ENCODE data around the gene ZNF143.

ZNF143 gene

DNA sequence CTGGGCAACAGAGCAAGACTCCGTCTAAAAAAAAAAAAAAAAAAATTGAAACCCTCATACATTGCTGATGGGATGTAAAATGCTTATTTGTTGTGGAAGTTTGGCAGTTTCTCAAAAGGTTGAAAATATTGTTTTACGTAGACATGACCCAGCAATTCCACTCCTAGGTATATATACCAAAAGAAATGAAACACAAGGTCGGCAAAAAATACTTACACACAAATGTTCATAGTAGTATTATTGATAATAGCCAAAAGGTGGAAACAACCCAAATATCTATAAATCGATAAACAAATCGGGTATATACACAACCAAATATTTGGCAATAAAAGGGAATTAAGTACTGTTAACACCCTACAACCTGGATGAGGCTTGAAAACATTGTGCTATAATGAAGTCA lies 5.1 kb upstream of the ZNF143 start:
- TF ChIP-seq ZNF384 (IDR thresholded peaks at IDR 0.05), result no peak
- TF ChIP-seq L3MBTL2 (conservative IDR thresholded peaks at IDR 0.05), result no peak
- no peak for TF ChIP-seq BHLHE40 (IDR thresholded peaks at IDR 0.05; ENCODE audit: borderline replicate concordance)
- no peak for TF ChIP-seq TARDBP (IDR thresholded peaks at IDR 0.05)
- TF ChIP-seq NFRKB (IDR thresholded peaks at IDR 0.05), result no peak
- no peak for TF ChIP-seq FOXA1 (IDR thresholded peaks at IDR 0.05)
- TF ChIP-seq SP1 (IDR thresholded peaks at IDR 0.05), result no peak
- TF ChIP-seq ARNT (IDR thresholded peaks at IDR 0.05), result no peak
- TF ChIP-seq FOXM1 (IDR thresholded peaks at IDR 0.05; ENCODE audit: borderline replicate concordance), result no peak
- POLR2A ChIA-PET, result no interaction called here

GRCh38 chr11:9459667-9460321 lies 1.0 kb upstream of the ZNF143 start:
- DNase-seq (ENCODE audit: extremely low spot score), result no peak
- ChIA-PET POLR2A (interaction anchor here (0.5 to 4.3 kb wide), 39 partner anchors 8 to 843 kb away, joined by 3 to 44 read pairs (median 5); partner anchors contain the start of genes DENND5A, IPO7, TMEM41B and WEE1), CTCF (interaction anchor here (0.8 to 1.0 kb wide), 2 partner anchors 47 kb away, joined by 3 to 5 read pairs; no protein-coding TSS in a partner anchor)
- TF ChIP-seq SUZ12 (IDR thresholded peaks at IDR 0.05) (no peak), FOXA1 (IDR thresholded peaks at IDR 0.05) (no peak), FOXM1 (IDR thresholded peaks at IDR 0.05; ENCODE audit: borderline replicate concordance) (no peak), TARDBP (IDR thresholded peaks at IDR 0.05) (no peak), ZNF384 (IDR thresholded peaks at IDR 0.05) (no peak)

More for the DNA sequence above, 5.1 kb upstream of the ZNF143 start:
- CTCF ChIA-PET, result no interaction called here
- DNase-seq (ENCODE audit: extremely low spot score), result no peak

- no peak for TF ChIP-seq HDGF (IDR thresholded peaks at IDR 0.05; ENCODE audit: borderline replicate concordance)
- no peak for TF ChIP-seq LEF1 (IDR thresholded peaks at IDR 0.05; ENCODE audit: borderline replicate concordance)
- TF ChIP-seq CTBP1 (IDR thresholded peaks at IDR 0.05; ENCODE audit: borderline replicate concordance), result no peak
- TF ChIP-seq, protein P1, sequence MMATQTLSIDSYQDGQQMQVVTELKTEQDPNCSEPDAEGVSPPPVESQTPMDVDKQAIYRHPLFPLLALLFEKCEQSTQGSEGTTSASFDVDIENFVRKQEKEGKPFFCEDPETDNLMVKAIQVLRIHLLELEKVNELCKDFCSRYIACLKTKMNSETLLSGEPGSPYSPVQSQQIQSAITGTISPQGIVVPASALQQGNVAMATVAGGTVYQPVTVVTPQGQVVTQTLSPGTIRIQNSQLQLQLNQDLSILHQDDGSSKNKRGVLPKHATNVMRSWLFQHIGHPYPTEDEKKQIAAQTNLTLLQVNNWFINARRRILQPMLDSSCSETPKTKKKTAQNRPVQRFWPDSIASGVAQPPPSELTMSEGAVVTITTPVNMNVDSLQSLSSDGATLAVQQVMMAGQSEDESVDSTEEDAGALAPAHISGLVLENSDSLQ (IDR thresholded peaks at IDR 0.05), result no peak
- TF ChIP-seq L3MBTL2 (conservative IDR thresholded peaks at IDR 0.05), result no peak
- no peak for TF ChIP-seq FOXM1 (IDR thresholded peaks at IDR 0.05; ENCODE audit: borderline replicate concordance)
- TF ChIP-seq ARNT (IDR thresholded peaks at IDR 0.05), result no peak
- ChIA-PET POLR2A (interaction anchor here (0.6 to 4.3 kb wide), 27 partner anchors 8 to 844 kb away, joined by 3 to 44 read pairs (median 5); partner anchors contain the start of genes ADM, IPO7, TMEM41B and WEE1), CTCF (interaction anchor here (0.6 to 1.0 kb wide), 2 partner anchors 15 to 45 kb away, joined by 3 to 4 read pairs; no protein-coding TSS in a partner anchor)
- peak; percentile 65 for DNase-seq (ENCODE audit: extremely low spot score)
Observed at GRCh38 chr11:9461063-9461759, 399 bp downstream of the ZNF143 start.

GRCh38 chr11:9461760-9462134 lies 935 bp downstream of the ZNF143 start:
- no peak for TF ChIP-seq NFRKB (IDR thresholded peaks at IDR 0.05)
- TF ChIP-seq TARDBP (IDR thresholded peaks at IDR 0.05), result no peak
- no peak for TF ChIP-seq SP1 (IDR thresholded peaks at IDR 0.05)
- no peak for TF ChIP-seq FOXA1 (IDR thresholded peaks at IDR 0.05)
- no peak for TF ChIP-seq HDGF (IDR thresholded peaks at IDR 0.05; ENCODE audit: borderline replicate concordance)
- no peak for TF ChIP-seq ARNT (IDR thresholded peaks at IDR 0.05)
- no peak for TF ChIP-seq BHLHE40 (IDR thresholded peaks at IDR 0.05; ENCODE audit: borderline replicate concordance)
- TF ChIP-seq FOXM1 (IDR thresholded peaks at IDR 0.05; ENCODE audit: borderline replicate concordance), result no peak
- TF ChIP-seq LEF1 (IDR thresholded peaks at IDR 0.05; ENCODE audit: borderline replicate concordance), result no peak
- no peak for TF ChIP-seq CTBP1 (IDR thresholded peaks at IDR 0.05; ENCODE audit: borderline replicate concordance)
- TF ChIP-seq SUZ12 (IDR thresholded peaks at IDR 0.05), result no peak
- no peak for TF ChIP-seq ZNF384 (IDR thresholded peaks at IDR 0.05)
- TF ChIP-seq, protein P1 (IDR thresholded peaks at IDR 0.05), result no peak
- no peak for TF ChIP-seq ELF4 (IDR thresholded peaks at IDR 0.05)
- TF ChIP-seq L3MBTL2 (conservative IDR thresholded peaks at IDR 0.05), result no peak
- no peak for TF ChIP-seq FOXK2 (IDR thresholded peaks at IDR 0.05)
- ChIA-PET POLR2A (interaction anchor here (1.0 to 4.3 kb wide), 9 partner anchors 12 to 843 kb away, joined by 3 to 44 read pairs (median 6); partner anchors contain the start of genes ADM and WEE1), CTCF (interaction anchor here (0.6 kb wide), 1 partner anchor 15 kb away, joined by 4 read pairs; no protein-coding TSS in a partner anchor)
- DNase-seq (ENCODE audit: extremely low spot score), result no peak

DNA sequence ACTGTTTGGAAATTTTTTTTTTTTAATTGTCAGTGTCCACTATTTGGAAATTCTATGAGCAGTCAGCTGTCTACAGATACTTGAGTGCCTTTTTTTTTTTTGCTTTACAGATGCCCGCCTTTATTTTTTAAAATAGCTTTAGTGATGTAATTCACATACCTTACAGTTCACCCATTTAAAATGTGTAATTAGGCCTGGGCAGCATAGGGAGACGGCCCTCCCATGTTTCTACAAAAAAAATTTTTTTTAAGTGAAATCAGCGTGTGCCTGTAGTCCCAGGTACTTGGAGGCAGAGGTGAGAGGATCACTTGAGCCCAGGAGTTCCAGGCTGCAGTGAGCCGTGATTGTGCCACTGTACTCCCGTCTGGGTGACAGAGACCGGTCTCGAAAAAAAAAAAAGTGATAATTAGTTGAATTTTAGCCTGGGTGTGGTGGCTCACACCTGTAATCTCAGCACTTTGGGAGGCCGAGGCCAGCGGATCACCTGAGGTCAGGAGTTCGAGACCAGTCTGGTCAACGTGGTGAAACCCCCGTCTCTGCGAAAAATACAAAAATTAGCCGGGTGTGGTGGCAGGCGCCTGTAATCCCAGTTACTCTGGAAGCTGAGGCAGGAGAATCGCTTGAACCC lies 1.5 kb downstream of the ZNF143 start:
- TF ChIP-seq ZNF384 (IDR thresholded peaks at IDR 0.05), result peak; percentile 42; the same call in 1 of the 2 replicates
- no peak for TF ChIP-seq TARDBP (IDR thresholded peaks at IDR 0.05)
- ChIA-PET CTCF (no interaction called here), POLR2A (interaction anchor here (1.0 to 4.3 kb wide), 4 partner anchors 12 to 111 kb away, joined by 3 to 44 read pairs (median 19); partner anchors contain the start of gene WEE1)
- no peak for DNase-seq (ENCODE audit: extremely low spot score)

DNA sequence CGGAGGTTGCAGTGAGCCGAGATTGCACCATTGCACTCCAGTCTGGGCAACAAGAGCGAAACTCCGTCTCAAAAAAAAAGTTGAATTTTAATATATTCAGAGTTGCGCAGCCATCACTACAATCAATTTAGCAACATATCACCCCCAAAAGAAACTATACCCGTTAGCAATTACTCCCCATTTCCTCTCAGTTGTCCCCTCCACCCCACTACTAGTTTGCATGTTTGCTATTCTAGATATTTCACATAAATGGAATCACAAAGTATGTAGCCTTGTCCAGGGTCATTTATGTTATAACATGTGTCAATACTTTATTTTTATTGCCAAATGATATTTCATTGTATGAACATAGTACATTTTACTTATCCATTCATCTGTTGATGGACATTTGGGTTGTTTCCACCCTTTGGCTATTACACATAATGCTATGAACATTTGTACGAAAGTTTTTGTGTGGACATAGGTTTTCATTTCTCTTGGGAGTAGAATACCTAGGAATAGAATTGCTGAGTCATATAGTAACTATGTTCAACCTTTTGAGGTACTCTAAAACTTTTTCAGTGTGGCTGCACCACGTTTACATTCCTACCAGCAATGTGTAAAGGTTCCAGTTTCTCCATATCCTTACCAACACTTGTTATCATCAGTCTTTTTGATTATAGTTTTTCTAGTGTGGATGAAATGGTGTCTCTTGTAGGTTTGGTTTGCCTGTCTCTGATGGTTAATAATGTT lies 2.2 kb downstream of the ZNF143 start:
- CTCF ChIA-PET, result no interaction called here
- TF ChIP-seq FOXM1 (IDR thresholded peaks at IDR 0.05; ENCODE audit: borderline replicate concordance), result no peak
- no peak for TF ChIP-seq BHLHE40 (IDR thresholded peaks at IDR 0.05; ENCODE audit: borderline replicate concordance)
- no peak for TF ChIP-seq SP1 (IDR thresholded peaks at IDR 0.05)
- TF ChIP-seq ARNT (IDR thresholded peaks at IDR 0.05), result no peak
- no peak for TF ChIP-seq LEF1 (IDR thresholded peaks at IDR 0.05; ENCODE audit: borderline replicate concordance)
- no peak for TF ChIP-seq TARDBP (IDR thresholded peaks at IDR 0.05)
- no peak for TF ChIP-seq FOXK2 (IDR thresholded peaks at IDR 0.05)
- TF ChIP-seq, protein P1 (IDR thresholded peaks at IDR 0.05), result no peak
- no peak for TF ChIP-seq ZNF384 (IDR thresholded peaks at IDR 0.05)
- no peak for TF ChIP-seq HDGF (IDR thresholded peaks at IDR 0.05; ENCODE audit: borderline replicate concordance)
- no peak for TF ChIP-seq L3MBTL2 (conservative IDR thresholded peaks at IDR 0.05)
- TF ChIP-seq NFRKB (IDR thresholded peaks at IDR 0.05), result no peak
- TF ChIP-seq FOXA1 (IDR thresholded peaks at IDR 0.05), result no peak
- TF ChIP-seq SUZ12 (IDR thresholded peaks at IDR 0.05), result no peak
- no peak for TF ChIP-seq ELF4 (IDR thresholded peaks at IDR 0.05)
- POLR2A ChIA-PET, result interaction anchor here (1.0 to 4.1 kb wide), 2 partner anchors 11 to 111 kb away, joined by 3 to 44 read pairs; partner anchors contain the start of gene WEE1
- DNase-seq (ENCODE audit: extremely low spot score), result no peak
